CD4-positive, CD25-positive, alpha-beta regulatory T cell (primary cell): Measurements from ENCODE around the gene GTF2H4. TPM values are rescaled to one million over a fixed set of nuclear protein-coding genes. Genes with fewer than 3 reads are reported as not detected.

Experiments
- ATAC-seq, 2 donors: fragments of 150-1000 bp; cut with Tn5 transposase; one replicate each; pipeline ENCODE4 v1.10.0; 2021; ENCODE audit warnings: low read depth in 2 of 2, moderate number of reproducible peaks in 2 of 2, moderate library complexity in 1 of 2
- DNase-seq, 3 donors: peaks; one replicate each; pipeline versions ENCODE4 v3.0.0 to v3.0.0-alpha.2; 2012 to 2022; ENCODE audit warnings: mixed read lengths in 1 of 3
- H3K27ac ChIP-seq: one replicate; pipeline ENCODE4 v1.7.0; 2013; ENCODE audit warnings: mild to moderate bottlenecking, low read length; ENCODE audit not compliant: insufficient read depth, poor library complexity, severe bottlenecking
- H3K27me3 ChIP-seq: one replicate; pipeline ENCODE4 v1.7.0; 2013; ENCODE audit warnings: low read length; ENCODE audit not compliant: control insufficient read depth, insufficient read depth
- H3K36me3 ChIP-seq: one replicate; pipeline ENCODE4 v1.7.0; 2013; ENCODE audit warnings: mild to moderate bottlenecking, low read length, moderate library complexity; ENCODE audit not compliant: control insufficient read depth, insufficient read depth
- H3K4me1 ChIP-seq: 2 replicates; pipeline ENCODE4 v1.7.0; 2013; ENCODE audit warnings: mild to moderate bottlenecking, low read length; ENCODE audit not compliant: insufficient read depth, control insufficient read depth, poor library complexity, severe bottlenecking
- H3K4me3 ChIP-seq: one replicate; pipeline ENCODE4 v1.7.0; 2013; ENCODE audit warnings: low read depth, mild to moderate bottlenecking, low read length, moderate library complexity
- H3K9me3 ChIP-seq, 2 experiments: 1 replicate in 1 of 2; 2 replicates in 1 of 2; pipeline ENCODE4 v1.7.0; 2013; ENCODE audit warnings: low read length in 2 of 2, mild to moderate bottlenecking in 1 of 2, moderate library complexity in 1 of 2; ENCODE audit not compliant: control insufficient read depth in 2 of 2
- H3K27ac Mint-ChIP-seq, 3 donors: one replicate each; pipeline ENCODE4 v1.8.0; 2020 to 2022; ENCODE audit warnings: mild to moderate bottlenecking in 3 of 3, mixed read lengths in 3 of 3, moderate library complexity in 2 of 3
- H3K27me3 Mint-ChIP-seq: one replicate; pipeline ENCODE4 v1.8.0; 2022; ENCODE audit warnings: mild to moderate bottlenecking, mixed read lengths
- H3K36me3 Mint-ChIP-seq: one replicate; pipeline ENCODE4 v1.8.0; 2020; ENCODE audit warnings: mixed read lengths
- H3K4me1 Mint-ChIP-seq, 4 donors: one replicate each; pipeline ENCODE4 v1.8.0; 2020 to 2022; ENCODE audit warnings: mixed read lengths in 4 of 4, mild to moderate bottlenecking in 1 of 4
- H3K4me3 Mint-ChIP-seq, 4 donors: one replicate each; pipeline ENCODE4 v1.8.0; 2020 to 2022; ENCODE audit warnings: mild to moderate bottlenecking in 4 of 4, mixed read lengths in 4 of 4, moderate library complexity in 3 of 4
- H3K9me3 Mint-ChIP-seq, 7 donors: one replicate each; pipeline ENCODE4 v1.8.0; 2020 to 2022; ENCODE audit warnings: mixed read lengths in 7 of 7, mild to moderate bottlenecking in 3 of 7, moderate library complexity in 2 of 7
- polyA plus RNA-seq, 4 donors: library from polyadenylated mRNA; unstranded; fragments of 300-500 nt; fragmentation: Illumina TruSeq; gene quantifications; one replicate each; pipeline ENCODE4 v1.2.3, GENCODE V29; 2021
- total RNA-seq: library from RNA; stranded (reverse); gene quantifications from one replicate; pipeline ENCODE4 v1.2.3, GENCODE V29; 2022

GTF2H4 gene
- total and polyA plus RNA-seq, 5 donors from 2014 or later, result 6.8 to 15.5 (median 7.2) TPM

DNA sequence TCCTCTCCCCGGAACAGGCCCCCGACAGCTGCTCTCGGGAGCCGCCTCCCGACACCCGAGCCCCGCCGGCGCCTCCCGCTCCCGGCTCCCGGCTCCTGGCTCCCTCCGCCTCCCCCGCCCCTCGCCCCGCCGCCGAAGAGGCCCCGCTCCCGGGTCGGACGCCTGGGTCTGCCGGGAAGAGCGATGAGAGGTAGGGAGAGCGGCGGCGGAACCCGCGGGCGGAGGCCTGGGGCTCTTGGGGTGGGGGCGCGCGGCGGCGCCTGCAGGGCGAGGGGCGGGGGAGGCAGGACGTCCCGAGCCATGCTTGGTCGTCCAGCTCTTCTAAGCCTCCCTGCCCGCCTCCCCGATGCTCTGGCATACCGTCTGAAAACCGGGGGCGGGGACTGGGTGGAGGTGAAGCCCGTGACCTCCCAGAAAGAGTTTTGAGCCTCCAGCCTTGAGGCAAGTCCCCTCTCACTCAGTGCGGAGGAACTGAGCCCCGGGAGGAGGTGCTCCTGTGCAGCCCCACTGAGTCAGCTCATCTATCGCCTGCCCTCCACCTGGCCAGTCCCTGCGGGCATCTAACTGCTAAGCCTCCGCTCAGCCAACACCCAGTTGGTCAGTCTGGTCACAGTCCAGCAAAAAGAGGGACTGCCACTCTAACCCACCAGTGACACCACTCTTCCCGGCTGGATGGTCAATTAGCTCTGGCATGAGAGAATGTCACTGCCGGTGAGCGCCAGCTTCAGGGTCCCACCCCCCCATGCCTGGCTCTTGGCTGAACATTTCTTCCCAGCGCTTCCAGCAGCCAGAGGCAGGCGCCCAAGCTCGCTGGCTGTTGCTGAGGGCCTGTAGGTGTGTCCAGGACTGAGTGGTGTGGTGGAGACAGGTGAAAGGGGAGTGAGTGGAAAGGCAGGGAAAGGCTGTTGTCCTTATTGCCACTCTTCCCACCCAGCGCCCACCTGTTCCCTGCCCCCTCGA, 23.2 kb upstream of the GTF2H4 start:
- Histone ChIP-seq H3K9me3 (no peaks in the 10 kb centered on the region), H3K4me1 (peaks cover 31% of the 10 kb centered on the region), H3K27ac (no peak overlapping the region), H3K36me3 (peaks cover 3% of the 10 kb centered on the region), H3K4me3 (peak overlapping the region; percentile 48), H3K27me3 (peaks cover 5% of the 10 kb centered on the region)
- ATAC-seq (peak; percentile 35), DNase-seq (peak; percentile 13 to 35 (median 34))
- H3K36me3 Mint-ChIP-seq, result peaks cover 3% of the 10 kb centered on the region
- H3K4me1 Mint-ChIP-seq, result peaks cover 0 to 40% (median 14%) of the 10 kb centered on the region in 4 donors
- peak overlapping the region; percentile 78 to 87 (median 80) for H3K27ac Mint-ChIP-seq
- H3K27me3 Mint-ChIP-seq, result peaks cover 26% of the 10 kb centered on the region
- peak overlapping the region; percentile 74 to 92 (median 86) for H3K4me3 Mint-ChIP-seq
- peaks cover 0 to 2% (median 0%) of the 10 kb centered on the region in 7 donors for H3K9me3 Mint-ChIP-seq

GRCh38 chr6:30885481-30885998, 22.5 kb upstream of the GTF2H4 start:
- peaks cover 26% of the 10 kb centered on the region for H3K27me3 Mint-ChIP-seq
- ATAC-seq (no peak), DNase-seq (no peak)
- peak overlapping the region; percentile 78 to 87 (median 80) for H3K27ac Mint-ChIP-seq
- no peak overlapping the region for H3K27ac ChIP-seq
- peaks cover 0 to 2% (median 0%) of the 10 kb centered on the region in 7 donors for H3K9me3 Mint-ChIP-seq
- H3K36me3 ChIP-seq, result peaks cover 3% of the 10 kb centered on the region
- no peaks in the 10 kb centered on the region for H3K9me3 ChIP-seq
- peak overlapping the region; percentile 74 to 92 (median 79) for H3K4me3 Mint-ChIP-seq
- peaks cover 31% of the 10 kb centered on the region for H3K4me1 ChIP-seq
- peak overlapping the region; percentile 43 for H3K4me3 ChIP-seq
- peaks cover 5% of the 10 kb centered on the region for H3K27me3 ChIP-seq
- peaks cover 0 to 40% (median 13%) of the 10 kb centered on the region in 4 donors for H3K4me1 Mint-ChIP-seq
- H3K36me3 Mint-ChIP-seq, result peaks cover 10% of the 10 kb centered on the region

DNA sequence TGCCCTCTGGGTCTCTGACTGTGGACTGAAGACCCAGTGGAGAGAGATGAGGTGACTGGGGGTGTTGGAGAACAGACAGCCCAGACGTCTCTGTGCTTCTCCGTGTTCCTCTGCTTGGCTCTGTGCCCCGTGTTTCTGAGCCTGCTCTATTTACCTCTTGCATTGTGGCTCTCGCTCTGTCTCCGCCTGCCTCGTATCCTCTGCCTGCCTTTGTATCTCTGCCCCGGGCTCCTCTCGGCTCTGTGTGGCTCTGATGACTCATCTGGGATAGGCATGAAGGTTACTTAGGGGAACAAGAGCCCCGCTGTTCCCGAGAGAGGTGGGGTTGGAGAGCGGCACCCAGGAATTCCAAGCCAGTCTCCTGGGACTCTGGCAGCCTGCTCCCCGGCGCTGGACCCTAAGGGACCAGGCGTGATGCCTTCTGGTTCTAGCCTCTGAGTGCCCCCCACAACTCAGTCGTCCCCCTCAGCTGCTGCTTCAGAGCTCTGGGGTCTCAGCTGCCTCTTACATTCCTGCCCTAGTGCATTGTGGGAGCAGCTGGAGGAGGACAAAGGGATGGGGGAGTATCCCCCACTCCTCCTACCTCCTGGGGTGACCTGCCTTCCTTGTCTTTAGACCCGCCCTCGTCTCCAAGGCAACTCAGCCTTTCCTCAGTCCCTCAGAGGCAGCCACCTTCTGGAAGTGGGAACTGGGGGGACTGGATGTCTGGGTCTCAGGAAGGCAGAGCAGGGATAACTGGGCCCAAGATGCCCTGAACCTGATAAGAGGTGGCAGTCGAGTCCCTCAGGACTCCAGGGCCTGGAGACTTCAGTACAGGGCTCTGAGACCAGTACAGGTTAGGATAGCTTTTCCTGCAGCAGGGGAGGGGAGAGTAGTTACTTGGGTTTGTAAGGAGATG, 21.8 kb upstream of the GTF2H4 start:
- Histone ChIP-seq H3K9me3 (no peaks in the 10 kb centered on the region), H3K27me3 (peaks cover 5% of the 10 kb centered on the region), H3K27ac (no peak overlapping the region), H3K4me3 (no peak overlapping the region), H3K4me1 (peaks cover 31% of the 10 kb centered on the region), H3K36me3 (peaks cover 3% of the 10 kb centered on the region)
- H3K36me3 Mint-ChIP-seq, result peaks cover 10% of the 10 kb centered on the region
- DNase-seq, result peak in 1 of 3 donors; percentile 30
- peaks cover 0 to 2% (median 0%) of the 10 kb centered on the region in 7 donors for H3K9me3 Mint-ChIP-seq
- H3K4me1 Mint-ChIP-seq, result peaks cover 0 to 39% (median 12%) of the 10 kb centered on the region in 4 donors
- H3K27me3 Mint-ChIP-seq, result peaks cover 24% of the 10 kb centered on the region
- H3K4me3 Mint-ChIP-seq, result peak overlapping the region; percentile 74 to 92 (median 79)
- H3K27ac Mint-ChIP-seq, result peak overlapping the region; percentile 78 to 87 (median 80)
- ATAC-seq, result peak; percentile 31 to 54

DNA sequence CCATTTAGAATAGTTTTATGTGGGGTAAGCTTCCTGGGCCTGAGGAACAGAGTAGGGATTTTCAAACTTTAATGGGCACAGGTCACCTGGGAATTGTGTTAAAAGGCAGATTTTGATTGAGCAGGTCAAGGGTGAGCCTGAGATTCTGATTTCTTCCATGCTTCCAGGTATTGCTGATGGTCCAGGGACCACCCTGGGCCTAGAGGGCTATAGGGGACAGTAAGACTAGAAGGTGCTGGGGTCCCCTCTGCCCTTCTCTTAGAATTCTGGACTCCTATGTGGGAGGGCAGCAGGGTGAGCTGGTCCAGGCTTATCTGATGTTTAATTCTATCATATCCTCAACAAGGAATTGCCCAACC, 21.1 kb upstream of the GTF2H4 start:
- Histone ChIP-seq H3K4me1 (peaks cover 31% of the 10 kb centered on the region), H3K4me3 (no peak overlapping the region), H3K9me3 (no peaks in the 10 kb centered on the region), H3K27me3 (peaks cover 5% of the 10 kb centered on the region), H3K36me3 (peaks cover 3% of the 10 kb centered on the region), H3K27ac (no peak overlapping the region)
- peak overlapping the region in 2 of 4 donors; percentile 37 to 66 for H3K4me3 Mint-ChIP-seq
- peaks cover 0 to 35% (median 12%) of the 10 kb centered on the region in 4 donors for H3K4me1 Mint-ChIP-seq
- H3K27ac Mint-ChIP-seq, result peak overlapping the region in 1 of 3 donors; percentile 6
- DNase-seq (no peak), ATAC-seq (no peak)
- peaks cover 19% of the 10 kb centered on the region for H3K27me3 Mint-ChIP-seq
- H3K9me3 Mint-ChIP-seq, result peaks cover 0 to 2% (median 0%) of the 10 kb centered on the region in 7 donors
- H3K36me3 Mint-ChIP-seq, result peaks cover 10% of the 10 kb centered on the region

DNA sequence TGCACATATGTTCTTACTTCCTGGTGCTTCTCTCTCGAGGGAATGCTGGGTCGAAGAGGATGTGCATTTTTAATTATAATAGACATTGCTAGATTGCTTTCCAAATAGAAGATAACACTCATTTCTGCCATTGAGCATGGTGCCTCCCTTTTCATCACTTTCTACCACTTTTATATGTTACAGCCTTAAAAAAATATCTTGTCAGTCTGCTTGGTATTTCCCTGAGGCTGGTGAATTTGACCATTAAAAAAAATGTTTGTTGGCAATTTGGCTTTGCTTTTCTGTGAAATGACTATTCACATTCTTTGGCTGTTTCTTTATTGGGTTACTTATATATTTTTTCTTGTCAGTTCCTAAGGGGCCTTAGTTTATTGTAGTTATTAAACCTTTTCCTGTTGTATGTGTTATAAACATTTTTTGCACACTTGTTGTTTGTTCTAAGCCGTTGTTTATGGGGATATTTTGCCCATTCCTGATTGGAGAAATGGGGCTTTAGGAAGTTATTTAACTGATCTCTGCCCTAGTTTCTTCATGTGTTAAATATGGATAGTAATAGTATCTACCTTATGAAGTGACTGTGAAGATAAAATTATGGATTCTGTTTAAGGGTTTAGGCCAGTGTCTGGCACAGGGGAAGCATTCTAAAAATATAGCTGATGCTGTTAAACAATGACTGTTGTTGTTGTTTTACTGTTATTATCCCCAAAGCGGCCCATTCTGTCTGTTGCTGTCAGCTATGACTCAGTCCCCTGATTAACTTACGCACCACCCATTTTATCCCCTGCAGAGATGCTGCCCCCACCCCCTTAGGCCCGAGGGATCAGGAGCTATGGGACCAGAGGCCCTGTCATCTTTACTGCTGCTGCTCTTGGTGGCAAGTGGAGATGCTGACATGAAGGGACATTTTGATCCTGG, 19.8 kb upstream of the GTF2H4 start:
- no peak overlapping the region for H3K27ac ChIP-seq
- no peak overlapping the region for H3K4me3 ChIP-seq
- H3K36me3 Mint-ChIP-seq, result peaks cover 14% of the 10 kb centered on the region
- H3K4me3 Mint-ChIP-seq, result peak overlapping the region in 1 of 4 donors; percentile 37
- ATAC-seq (no peak), DNase-seq (no peak)
- no peaks in the 10 kb centered on the region for H3K9me3 ChIP-seq
- H3K36me3 ChIP-seq, result peaks cover 3% of the 10 kb centered on the region
- peaks cover 29% of the 10 kb centered on the region for H3K4me1 ChIP-seq
- peaks cover 5% of the 10 kb centered on the region for H3K27me3 ChIP-seq
- peaks cover 0 to 31% (median 10%) of the 10 kb centered on the region in 4 donors for H3K4me1 Mint-ChIP-seq
- H3K9me3 Mint-ChIP-seq, result peaks cover 0 to 2% (median 0%) of the 10 kb centered on the region in 7 donors
- H3K27ac Mint-ChIP-seq, result no peak overlapping the region
- H3K27me3 Mint-ChIP-seq, result peaks cover 16% of the 10 kb centered on the region

DNA sequence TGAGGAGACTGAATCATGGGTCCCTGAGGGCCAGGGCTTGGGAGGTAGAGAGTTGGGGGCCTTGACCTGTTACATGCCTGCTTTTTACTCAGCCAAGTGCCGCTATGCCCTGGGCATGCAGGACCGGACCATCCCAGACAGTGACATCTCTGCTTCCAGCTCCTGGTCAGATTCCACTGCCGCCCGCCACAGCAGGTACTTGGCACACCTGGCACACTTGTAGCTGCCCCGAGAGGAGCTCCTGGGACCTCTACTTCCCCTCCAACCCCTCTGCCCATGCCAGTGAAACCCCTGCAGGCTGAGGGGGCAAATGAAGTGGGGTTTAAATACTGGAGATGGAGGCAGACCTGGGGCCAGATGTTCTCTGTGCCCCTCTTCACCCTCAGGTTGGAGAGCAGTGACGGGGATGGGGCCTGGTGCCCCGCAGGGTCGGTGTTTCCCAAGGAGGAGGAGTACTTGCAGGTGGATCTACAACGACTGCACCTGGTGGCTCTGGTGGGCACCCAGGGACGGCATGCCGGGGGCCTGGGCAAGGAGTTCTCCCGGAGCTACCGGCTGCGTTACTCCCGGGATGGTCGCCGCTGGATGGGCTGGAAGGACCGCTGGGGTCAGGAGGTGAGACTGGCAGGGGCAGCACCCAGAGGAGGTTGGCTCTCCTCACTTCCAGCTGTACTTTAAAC, 19.1 kb upstream of the GTF2H4 start:
- Mint-ChIP-seq H3K36me3 (peaks cover 14% of the 10 kb centered on the region), H3K4me3 (no peak overlapping the region), H3K27me3 (peaks cover 14% of the 10 kb centered on the region), H3K4me1 (peaks cover 0 to 24% (median 6%) of the 10 kb centered on the region in 4 donors), H3K9me3 (no peaks in the 10 kb centered on the region), H3K27ac (no peak overlapping the region)
- Histone ChIP-seq H3K4me3 (no peak overlapping the region), H3K36me3 (peaks cover 3% of the 10 kb centered on the region), H3K9me3 (no peaks in the 10 kb centered on the region), H3K27ac (no peak overlapping the region), H3K4me1 (peaks cover 21% of the 10 kb centered on the region), H3K27me3 (peaks cover 5% of the 10 kb centered on the region)
- ATAC-seq (no peak), DNase-seq (no peak)
